HG02759 (cell line): ENCODE results near the gene RPS15.

Experiments used
- ATAC-seq: cut with Tn5 transposase; IDR thresholded peaks from one replicate; pipeline ENCODE4 v1.9.1; 2021; ENCODE audit warnings: mild to moderate bottlenecking, moderate library complexity; ENCODE audit not compliant: unreplicated experiment

RPS15 gene

GRCh38 chr19:1438035-1438932 is at the start of gene RPS15:
TSS of gene RPS15 (plus strand) at chr19:1438396. CDS start at chr19:1438426, 30 bp downstream.
- peak; percentile 82 for ATAC-seq

GRCh38 chr19:1388637-1389026 is 49.6 kb upstream of the RPS15 start:
- ATAC-seq = no peak

- no peak for ATAC-seq
Measured at GRCh38 chr19:1389033-1389940, 48.9 kb upstream of the RPS15 start.

GRCh38 chr19:1390890-1391423 is 47.2 kb upstream of the RPS15 start:
- no peak for ATAC-seq

- ATAC-seq = no peak
Measured at GRCh38 chr19:1392407-1392806, 45.8 kb upstream of the RPS15 start.

GRCh38 chr19:1392939-1393530 is 45.2 kb upstream of the RPS15 start:
- no peak for ATAC-seq

GRCh38 chr19:1393841-1394240 is 44.4 kb upstream of the RPS15 start:
- ATAC-seq = no peak

- ATAC-seq = no peak
Measured at GRCh38 chr19:1394252-1395193, 43.7 kb upstream of the RPS15 start.

- ATAC-seq = no peak
Measured at GRCh38 chr19:1395194-1396018, 42.8 kb upstream of the RPS15 start.

GRCh38 chr19:1396019-1396767 is 42.0 kb upstream of the RPS15 start:
- ATAC-seq = no peak

- ATAC-seq = no peak
Measured at GRCh38 chr19:1396768-1397679, 41.2 kb upstream of the RPS15 start.

- no peak for ATAC-seq
Measured at GRCh38 chr19:1397838-1398237, 40.4 kb upstream of the RPS15 start.

- ATAC-seq = no peak
Measured at GRCh38 chr19:1399079-1399478, 39.1 kb upstream of the RPS15 start.

- ATAC-seq = no peak
Measured at GRCh38 chr19:1399745-1400144, 38.5 kb upstream of the RPS15 start.

- ATAC-seq = no peak
Measured at GRCh38 chr19:1400281-1401137, 37.7 kb upstream of the RPS15 start.

GRCh38 chr19:1401138-1401888 is 36.9 kb upstream of the RPS15 start, which contains the start of gene GAMT:
TSS of gene GAMT (minus strand) at chr19:1401542. CDS start at chr19:1401476, 66 bp downstream.
- peak; percentile 63 for ATAC-seq
